Measurements from ENCODE around the gene HBA2. TPM values are rescaled to one million over a fixed set of nuclear protein-coding genes. Genes with fewer than 3 reads are reported as not detected.

HBA2 gene
- total and polyA plus RNA-seq, 9 of the 15 experiments (the other 6 are each of a cell fraction or from before 2014, with no cell fraction given): 40.4 to 853 (median 286) TPM

DNA sequence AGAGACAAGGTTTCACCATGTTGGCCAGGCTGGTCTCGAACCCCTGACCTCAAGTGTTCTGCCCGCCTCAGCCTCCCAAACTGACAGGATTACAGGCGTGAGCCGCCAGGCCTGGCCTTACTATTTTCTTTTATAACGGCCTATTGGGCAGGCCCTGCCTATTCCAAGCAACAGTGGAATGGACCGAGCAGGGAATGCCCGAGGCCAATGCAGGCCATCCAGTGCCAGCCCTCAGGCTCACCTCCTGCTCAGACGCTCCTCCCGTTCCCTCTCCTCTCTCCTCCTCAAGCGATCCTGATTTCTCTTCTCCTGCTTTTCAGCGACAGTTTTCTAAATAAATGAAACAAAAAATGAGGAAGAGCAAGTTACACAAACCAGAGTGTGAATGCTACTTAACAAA is 20.0 kb downstream of the HBA2 start (continued):
- no peak for TF ChIP-seq CAMTA2 (CRISPR knock-in tag; conservative IDR thresholded peaks at IDR 0.05)
- TF ChIP-seq ZNF165 (CRISPR knock-in tag; IDR thresholded peaks at IDR 0.05; ENCODE audit: borderline replicate concordance): no peak

DNA sequence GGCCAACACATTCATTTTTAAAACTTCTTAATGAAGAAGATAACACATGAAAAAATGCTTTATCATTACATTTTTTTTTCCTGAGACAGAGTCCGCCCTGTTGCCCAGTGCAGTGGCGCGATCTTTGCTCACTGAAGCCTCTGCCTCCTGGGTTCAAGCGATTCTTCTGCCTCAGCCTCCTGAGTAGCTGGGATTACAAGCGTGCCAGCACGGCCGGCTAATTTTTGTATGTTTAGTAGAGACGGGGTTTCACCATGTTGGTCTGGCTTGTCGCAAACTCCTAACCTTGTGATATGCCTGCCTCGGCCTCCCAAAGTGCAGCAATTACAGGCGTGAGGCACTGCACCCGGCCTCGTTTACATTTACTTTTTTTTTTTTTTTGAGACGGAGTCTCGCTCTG is 20.8 kb downstream of the HBA2 start:
- Histone ChIP-seq H3K27ac (ENCODE audit: extremely low read depth, low read depth, low read length) (no peak overlapping the region), H3K9me1 (ENCODE audit: control insufficient read depth, insufficient read depth, low read length) (no peaks in the 10 kb centered on the region), H3K4me1 (replicated peaks in 1 of 2; ENCODE audit: control insufficient read depth in 2 of 2, insufficient read depth in 2 of 2, low read length in 2 of 2) (peaks cover 0 to 5% of the 10 kb centered on the region in 2 experiments; a peak in 2 of 5 replicates), H3K27me3 (ENCODE audit: control insufficient read depth in 2 of 2, insufficient read depth in 2 of 2, low read length in 2 of 2) (no peaks in the 10 kb centered on the region), H3K4me2 (ENCODE audit: insufficient read depth, low read length) (no peak overlapping the region), H3K79me2 (ENCODE audit: control insufficient read depth, insufficient read depth, low read length) (no peaks in the 10 kb centered on the region; the same call in 2 of the 3 replicates), H3K36me3 (ENCODE audit: control insufficient read depth, insufficient read depth, low read length) (peaks cover 96% of the 10 kb centered on the region), H3K9ac (ENCODE audit: insufficient read depth in 1 of 2, low read depth in 2 of 2, low read length in 2 of 2) (no peak overlapping the region), H4K20me1 (replicated peaks; ENCODE audit: control insufficient read depth, insufficient read depth, low read length) (no peaks in the 10 kb centered on the region), H2AFZ (ENCODE audit: low read depth, low read length) (no peak overlapping the region), H3K4me3 (no peak overlapping the region), H3K9me3 (replicated peaks; ENCODE audit: control insufficient read depth, insufficient read depth, low read depth, low read length) (peaks cover under 1% of the 10 kb centered on the region; the same call in 1 of the 2 replicates)
- 95% methylated on average over 15 of the region's 15 CpGs for WGBS (ENCODE audit: insufficient coverage, low coverage, missing lambda C conversion rate)
- BruUV-seq (replicated peaks): no TSS peak
- ChIA-PET CTCF (ENCODE audit: low intra/inter-chr PET ratio) (interaction anchor here (0.7 kb wide), 1 partner anchor 165 kb away, joined by 4 read pairs; no protein-coding TSS in a partner anchor), POLR2A (interaction anchor here (0.6 to 1.0 kb wide), 2 partner anchors 8 to 15 kb away, joined by 3 to 4 read pairs; no protein-coding TSS in a partner anchor)
- TF ChIP-seq U2AF2 (optimal IDR thresholded peaks at IDR 0.05; ENCODE audit: low read depth, low read length) (no peak), HMG20A (CRISPR knock-in tag; conservative IDR thresholded peaks at IDR 0.05) (no peak), TCF3 (CRISPR knock-in tag; IDR thresholded peaks at IDR 0.05) (no peak), HEY1 (CRISPR knock-in tag; IDR thresholded peaks at IDR 0.05; ENCODE audit: borderline replicate concordance) (no peak), RBM39 (optimal IDR thresholded peaks at IDR 0.05; ENCODE audit: low read depth, low read length) (no peak), EGR1 (conservative IDR thresholded peaks at IDR 0.05) (no peak), NR3C1 (CRISPR knock-in tag; IDR thresholded peaks at IDR 0.05) (no peak), NELFE (IDR thresholded peaks at IDR 0.05; ENCODE audit: insufficient read depth, insufficient read length) (no peak), ZFPM2 (CRISPR knock-in tag; IDR thresholded peaks at IDR 0.05) (no peak), ZBTB34 (CRISPR knock-in tag; IDR thresholded peaks at IDR 0.05) (no peak), CHCHD3 (CRISPR knock-in tag; IDR thresholded peaks at IDR 0.05) (no peak), SP1 (CRISPR knock-in tag; IDR thresholded peaks at IDR 0.05) (no peak)
- intact Hi-C loops (cut with micrococcal nuclease) (no loop called here), in situ Hi-C loops (cut with MboI) (no loop called here)
- ATAC-seq: no peak
- FAIRE-seq: no peak
- DNase-seq (ENCODE audit: extremely low read depth in 1 of 4, low spot score in 3 of 4): no peak
